ENCODE measurements around the gene DPYSL3. TPM values are rescaled to one million over a fixed set of nuclear protein-coding genes. Genes with fewer than 3 reads are reported as not detected.
A peak's percentile ranks its signal among the peaks of the same experiment; 100 is the strongest.

Gene DPYSL3
- total and polyA plus RNA-seq, 9 donors = 82.4 to 160 (median 108) TPM

DNA sequence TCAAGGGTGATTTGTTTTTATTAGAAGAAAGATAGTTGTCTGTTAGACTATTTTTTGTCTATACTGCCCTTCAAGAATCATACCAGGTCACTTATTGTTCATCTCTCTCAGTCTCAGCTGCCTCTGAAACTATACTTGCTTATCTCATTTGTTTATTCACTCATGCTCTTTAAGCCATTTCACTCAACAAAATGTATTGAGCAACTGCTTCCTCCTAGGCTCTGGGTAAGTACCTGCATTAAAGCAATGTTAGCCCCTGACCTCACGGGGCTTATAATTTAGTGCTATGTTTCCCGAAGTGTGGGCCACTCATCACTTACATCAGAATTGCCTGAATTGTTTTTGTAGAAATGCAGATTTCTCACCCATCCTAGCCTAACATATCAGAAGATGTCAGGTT lies 100.9 kb downstream of the DPYSL3 start:
- Histone ChIP-seq H3K4me3 (ENCODE audit: low read length) (no peak overlapping the region), H3K4me1 (ENCODE audit: control insufficient read depth, insufficient read depth, low read length) (peaks cover 41% of the 10 kb centered on the region), H3K27me3 (ENCODE audit: control insufficient read depth, insufficient read depth, low read length) (no peaks in the 10 kb centered on the region), H3K9me3 (replicated peaks; ENCODE audit: control insufficient read depth, low read depth, low read length) (no peaks in the 10 kb centered on the region), H3K36me3 (ENCODE audit: control insufficient read depth, insufficient read depth, low read length) (peaks cover 52% of the 10 kb centered on the region), H3K27ac (ENCODE audit: low read length) (no peak overlapping the region)
- DNase-seq = no peak
- no CpG with 5 or more reads among the region's 2 CpGs for WGBS (ENCODE audit: insufficient coverage)

DNA sequence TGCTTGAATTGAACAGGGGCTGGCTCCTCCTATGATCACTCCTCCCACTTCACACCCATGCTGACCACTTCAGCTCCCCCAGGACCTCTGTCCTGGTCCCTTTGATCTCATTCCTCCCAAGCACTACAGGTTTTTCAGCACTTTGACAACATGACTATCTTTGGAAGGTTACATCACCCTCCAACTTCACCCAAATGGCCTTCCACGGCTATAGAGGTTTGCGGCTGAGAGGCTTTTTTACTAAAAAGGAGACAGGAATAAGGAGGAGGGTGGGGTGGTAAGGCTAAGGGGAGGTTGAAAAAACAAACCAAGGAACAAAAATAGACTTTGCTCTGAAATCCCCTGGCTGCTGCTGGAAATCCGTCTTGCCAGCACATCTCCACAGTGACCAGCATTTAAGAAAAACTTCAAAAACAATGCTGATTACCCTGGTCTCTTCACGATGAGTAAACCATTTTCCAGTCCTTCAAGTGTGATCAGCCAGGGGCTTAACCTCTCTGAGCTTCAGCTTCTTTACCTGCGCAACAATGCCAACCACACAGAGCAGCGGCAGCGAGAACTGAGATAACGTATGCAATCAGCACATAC lies 102.7 kb downstream of the DPYSL3 start:
- Histone ChIP-seq H3K36me3 (ENCODE audit: control insufficient read depth, insufficient read depth, low read length) (peaks cover 46% of the 10 kb centered on the region), H3K4me1 (ENCODE audit: control insufficient read depth, insufficient read depth, low read length) (peaks cover 45% of the 10 kb centered on the region), H3K4me3 (ENCODE audit: low read length) (no peak overlapping the region), H3K9me3 (replicated peaks; ENCODE audit: control insufficient read depth, low read depth, low read length) (no peaks in the 10 kb centered on the region), H3K27ac (ENCODE audit: low read length) (no peak overlapping the region), H3K27me3 (ENCODE audit: control insufficient read depth, insufficient read depth, low read length) (no peaks in the 10 kb centered on the region)
- no peak for DNase-seq
- WGBS (ENCODE audit: insufficient coverage) = 27% methylated on average over 2 of the region's 8 CpGs

DNA sequence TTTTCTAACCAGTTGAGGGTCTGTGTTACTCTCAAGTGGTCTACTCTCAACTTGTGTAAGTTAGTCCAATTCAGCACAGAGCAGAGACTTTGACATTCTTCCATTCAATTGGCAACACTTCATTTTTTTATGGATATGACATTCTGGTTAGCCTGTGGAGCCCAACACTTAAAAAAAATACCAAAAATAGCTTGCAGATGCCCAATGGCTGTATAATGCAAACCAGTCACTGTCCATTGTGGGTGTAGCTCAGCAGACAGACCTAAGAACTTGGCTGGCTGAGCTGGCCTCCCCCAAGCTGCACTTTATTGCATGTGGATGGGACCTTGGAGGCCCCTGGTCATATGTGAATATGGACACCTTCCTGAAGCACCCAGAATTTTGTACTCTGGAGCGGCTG lies 103.2 kb downstream of the DPYSL3 start:
- Histone ChIP-seq H3K27ac (ENCODE audit: low read length) (no peak overlapping the region), H3K36me3 (ENCODE audit: control insufficient read depth, insufficient read depth, low read length) (peaks cover 43% of the 10 kb centered on the region), H3K4me1 (ENCODE audit: control insufficient read depth, insufficient read depth, low read length) (peaks cover 42% of the 10 kb centered on the region), H3K4me3 (ENCODE audit: low read length) (no peak overlapping the region), H3K9me3 (replicated peaks; ENCODE audit: control insufficient read depth, low read depth, low read length) (no peaks in the 10 kb centered on the region), H3K27me3 (ENCODE audit: control insufficient read depth, insufficient read depth, low read length) (no peaks in the 10 kb centered on the region)
- WGBS (ENCODE audit: insufficient coverage) = no CpG with 5 or more reads among the region's 1 CpG
- DNase-seq = no peak

DNA sequence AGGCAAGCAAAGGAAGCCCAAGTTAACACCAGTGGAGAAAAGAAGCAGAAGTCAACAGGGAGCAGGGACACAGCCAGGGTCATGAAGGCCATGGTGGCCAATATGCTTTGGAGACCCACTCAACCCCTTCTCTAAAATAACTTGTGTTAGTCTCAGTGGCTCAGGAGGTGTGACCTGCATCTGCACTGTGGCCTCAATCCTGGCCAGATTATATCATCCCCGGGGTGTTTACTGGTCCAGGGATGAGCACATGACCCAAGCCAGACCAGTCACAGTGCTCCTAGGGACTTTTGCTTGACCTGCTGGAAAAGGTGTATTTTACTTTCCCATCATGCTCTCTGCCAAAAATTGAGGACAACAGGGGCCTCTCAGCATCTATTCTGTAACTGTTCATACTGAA lies 105.2 kb downstream of the DPYSL3 start:
- DNase-seq = no peak
- Histone ChIP-seq H3K36me3 (ENCODE audit: control insufficient read depth, insufficient read depth, low read length) (peaks cover 53% of the 10 kb centered on the region), H3K9me3 (replicated peaks; ENCODE audit: control insufficient read depth, low read depth, low read length) (no peaks in the 10 kb centered on the region), H3K4me1 (ENCODE audit: control insufficient read depth, insufficient read depth, low read length) (peaks cover 29% of the 10 kb centered on the region), H3K27ac (ENCODE audit: low read length) (peak overlapping the region; percentile 89), H3K27me3 (ENCODE audit: control insufficient read depth, insufficient read depth, low read length) (no peaks in the 10 kb centered on the region), H3K4me3 (ENCODE audit: low read length) (no peak overlapping the region)
- WGBS (ENCODE audit: insufficient coverage) = 100% methylated on average over 1 of the region's 1 CpG

DNA sequence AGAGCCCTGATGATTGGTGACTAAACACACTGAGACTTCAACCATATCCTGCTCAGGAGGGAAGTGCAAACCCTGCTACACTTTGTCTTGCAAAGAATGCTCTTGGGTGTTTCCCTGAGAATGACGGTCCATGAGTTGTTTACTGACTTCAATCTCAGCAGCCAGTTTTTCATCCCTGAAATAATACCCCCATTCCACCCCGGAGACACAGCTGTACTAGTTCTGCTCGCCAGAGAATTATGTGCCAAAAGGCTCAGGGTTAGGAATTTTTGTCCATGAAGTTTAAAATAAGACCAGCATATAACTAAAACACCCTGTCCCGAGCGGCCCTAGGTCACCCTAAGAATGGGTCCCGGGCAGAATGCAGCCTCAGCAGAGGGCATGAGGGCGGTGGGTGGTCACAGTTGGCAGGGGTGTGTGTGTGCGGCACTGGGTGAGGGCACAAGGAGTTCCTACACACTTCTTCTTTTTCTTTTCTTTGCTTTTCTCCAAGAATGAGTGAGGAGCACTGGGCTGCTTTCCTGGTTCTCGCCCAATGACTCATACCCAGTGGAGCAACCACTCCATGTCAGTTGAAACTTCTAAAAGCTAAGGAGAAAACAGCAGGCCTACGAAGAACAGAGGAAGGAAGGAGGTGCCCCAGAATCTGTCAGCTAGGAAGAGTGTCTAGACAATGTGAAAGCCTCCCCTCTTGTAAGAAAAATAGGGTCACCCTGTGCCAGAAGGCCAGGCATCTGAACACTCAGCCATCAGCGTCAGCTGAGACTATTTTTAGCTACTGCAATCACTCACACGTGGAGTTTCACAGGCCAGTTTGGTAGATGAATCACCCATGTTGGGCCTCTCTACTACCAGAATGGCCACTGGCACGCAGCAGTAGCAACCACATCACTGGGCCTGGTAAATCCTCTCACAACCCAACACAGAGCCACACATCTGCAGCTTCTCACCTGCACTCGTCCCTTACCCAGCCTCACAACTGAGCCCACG lies 105.9 kb downstream of the DPYSL3 start:
- H3K27ac ChIP-seq (ENCODE audit: low read length) = peak overlapping the region; percentile 89
- peak; percentile 71 for DNase-seq
- H3K27me3 ChIP-seq (ENCODE audit: control insufficient read depth, insufficient read depth, low read length) = no peaks in the 10 kb centered on the region
- H3K36me3 ChIP-seq (ENCODE audit: control insufficient read depth, insufficient read depth, low read length) = peaks cover 53% of the 10 kb centered on the region
- no peaks in the 10 kb centered on the region for H3K9me3 ChIP-seq (replicated peaks; ENCODE audit: control insufficient read depth, low read depth, low read length)
- peaks cover 29% of the 10 kb centered on the region for H3K4me1 ChIP-seq (ENCODE audit: control insufficient read depth, insufficient read depth, low read length)
- no peak overlapping the region for H3K4me3 ChIP-seq (ENCODE audit: low read length)
- WGBS (ENCODE audit: insufficient coverage) = 44% methylated on average over 6 of the region's 15 CpGs

DNA sequence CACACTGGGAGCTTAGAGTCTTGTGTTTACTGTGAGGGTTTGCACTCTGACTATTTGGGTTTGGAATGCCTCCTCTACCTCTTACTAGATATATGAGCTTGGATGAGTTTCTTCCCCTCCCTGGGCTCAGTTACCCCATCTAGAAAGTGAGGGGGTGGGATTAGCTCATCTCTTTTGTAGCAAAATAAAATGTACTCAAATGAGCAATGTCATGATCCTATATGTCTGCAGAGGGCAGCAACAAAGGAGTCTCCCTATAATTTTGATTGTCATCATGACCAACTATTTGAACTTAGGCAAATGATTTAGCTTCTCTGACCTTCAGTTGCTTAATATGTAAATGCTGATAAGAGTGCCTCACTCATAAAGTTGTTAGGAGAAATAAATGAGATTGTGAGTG lies 109.0 kb downstream of the DPYSL3 start:
- no peak for DNase-seq
- no peaks in the 10 kb centered on the region for H3K27me3 ChIP-seq (ENCODE audit: control insufficient read depth, insufficient read depth, low read length)
- H3K9me3 ChIP-seq (replicated peaks; ENCODE audit: control insufficient read depth, low read depth, low read length) = no peaks in the 10 kb centered on the region
- H3K36me3 ChIP-seq (ENCODE audit: control insufficient read depth, insufficient read depth, low read length) = peaks cover 55% of the 10 kb centered on the region
- H3K4me3 ChIP-seq (ENCODE audit: low read length) = no peak overlapping the region
- H3K27ac ChIP-seq (ENCODE audit: low read length) = no peak overlapping the region
- H3K4me1 ChIP-seq (ENCODE audit: control insufficient read depth, insufficient read depth, low read length) = peaks cover 20% of the 10 kb centered on the region

DNA sequence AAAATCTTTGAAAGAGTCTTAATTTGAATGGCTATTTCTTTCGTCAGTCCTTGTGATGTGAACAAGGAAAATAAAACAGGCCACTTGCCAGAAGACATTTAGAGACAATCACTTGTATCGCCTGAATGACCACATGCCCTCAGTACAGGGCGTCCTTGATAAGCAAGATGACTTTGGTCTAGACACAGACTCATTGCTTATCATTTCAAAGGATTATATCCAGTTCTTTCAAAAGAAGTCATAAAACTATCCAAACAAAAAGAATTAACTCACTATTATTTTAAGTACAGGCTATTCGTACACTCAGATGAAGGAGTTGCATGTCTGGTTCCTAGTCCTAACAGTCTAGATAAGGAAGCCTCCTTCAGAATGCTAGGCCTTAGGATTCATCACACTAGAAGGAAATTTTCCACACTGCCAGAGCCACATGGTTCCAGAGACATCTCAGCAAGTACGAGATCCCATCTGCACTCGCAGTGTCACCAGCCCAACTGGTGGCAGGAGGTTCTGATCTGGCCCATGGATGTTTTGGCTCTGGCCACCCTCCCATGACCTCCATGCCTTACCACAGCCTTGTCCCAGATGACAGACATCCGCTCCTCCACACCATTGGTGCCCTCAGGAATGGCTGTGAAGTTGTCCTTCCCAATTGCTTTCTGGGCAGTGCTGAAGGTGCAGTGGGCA lies 109.6 kb downstream of the DPYSL3 start:
- Histone ChIP-seq H3K27ac (ENCODE audit: low read length) (no peak overlapping the region), H3K9me3 (replicated peaks; ENCODE audit: control insufficient read depth, low read depth, low read length) (no peaks in the 10 kb centered on the region), H3K4me3 (ENCODE audit: low read length) (no peak overlapping the region), H3K4me1 (ENCODE audit: control insufficient read depth, insufficient read depth, low read length) (peaks cover 17% of the 10 kb centered on the region), H3K36me3 (ENCODE audit: control insufficient read depth, insufficient read depth, low read length) (peaks cover 54% of the 10 kb centered on the region), H3K27me3 (ENCODE audit: control insufficient read depth, insufficient read depth, low read length) (no peaks in the 10 kb centered on the region)
- 100% methylated on average over 4 of the region's 7 CpGs for WGBS (ENCODE audit: insufficient coverage)
- DNase-seq = no peak

DNA sequence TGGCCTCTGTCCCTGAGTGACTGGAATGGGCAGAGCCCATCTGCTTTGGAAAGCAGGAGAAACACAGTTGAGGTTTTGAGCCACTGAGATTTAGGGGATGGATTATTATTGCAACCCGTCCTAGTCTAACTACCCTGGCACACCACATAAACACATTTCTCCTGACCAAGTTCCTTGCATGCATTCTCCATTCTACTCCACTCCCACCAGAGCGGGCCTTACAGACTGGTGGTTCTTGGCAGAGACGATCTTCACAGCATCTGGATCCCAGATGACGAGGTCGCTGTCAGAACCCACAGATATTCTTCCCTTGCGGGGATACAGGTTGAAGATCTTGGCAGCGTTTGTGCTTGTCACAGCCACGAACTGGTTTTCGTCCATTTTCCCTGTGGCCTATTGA lies 111.0 kb downstream of the DPYSL3 start:
- Histone ChIP-seq H3K4me1 (ENCODE audit: control insufficient read depth, insufficient read depth, low read length) (peaks cover 6% of the 10 kb centered on the region), H3K4me3 (ENCODE audit: low read length) (no peak overlapping the region), H3K27me3 (ENCODE audit: control insufficient read depth, insufficient read depth, low read length) (no peaks in the 10 kb centered on the region), H3K27ac (ENCODE audit: low read length) (no peak overlapping the region), H3K9me3 (replicated peaks; ENCODE audit: control insufficient read depth, low read depth, low read length) (no peaks in the 10 kb centered on the region), H3K36me3 (ENCODE audit: control insufficient read depth, insufficient read depth, low read length) (peaks cover 52% of the 10 kb centered on the region)
- WGBS (ENCODE audit: insufficient coverage) = 78% methylated on average over 2 of the region's 9 CpGs
- no peak for DNase-seq

DNA sequence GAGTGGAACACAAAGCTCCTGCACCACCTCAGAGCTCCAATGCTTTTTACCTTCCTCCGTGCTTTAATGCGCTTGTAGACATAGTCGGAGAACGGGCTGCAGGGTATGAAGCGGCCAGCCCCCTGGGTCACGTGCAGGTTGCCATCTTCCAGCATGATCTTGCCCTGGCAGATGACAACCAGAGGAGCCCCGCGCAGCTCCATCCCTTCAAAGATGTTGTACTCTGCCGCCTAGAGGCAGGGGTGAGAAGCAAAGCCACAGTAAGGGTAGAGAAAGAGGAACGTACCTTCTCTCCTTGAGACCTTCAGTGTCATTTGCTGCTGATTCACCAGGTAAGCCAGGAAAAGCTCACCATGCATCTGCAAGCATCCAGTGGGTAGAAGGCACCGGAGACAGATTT lies 112.3 kb downstream of the DPYSL3 start:
- WGBS (ENCODE audit: insufficient coverage) = 85% methylated on average over 10 of the region's 11 CpGs
- no peak overlapping the region for H3K4me3 ChIP-seq (ENCODE audit: low read length)
- no peak overlapping the region for H3K27ac ChIP-seq (ENCODE audit: low read length)
- no peaks in the 10 kb centered on the region for H3K27me3 ChIP-seq (ENCODE audit: control insufficient read depth, insufficient read depth, low read length)
- DNase-seq = no peak
- H3K9me3 ChIP-seq (replicated peaks; ENCODE audit: control insufficient read depth, low read depth, low read length) = no peaks in the 10 kb centered on the region
- H3K36me3 ChIP-seq (ENCODE audit: control insufficient read depth, insufficient read depth, low read length) = peaks cover 60% of the 10 kb centered on the region
- H3K4me1 ChIP-seq (ENCODE audit: control insufficient read depth, insufficient read depth, low read length) = no peaks in the 10 kb centered on the region
